Measurements from ENCODE around the gene SLC35F3. TPM values are rescaled to one million over a fixed set of nuclear protein-coding genes. Genes with fewer than 3 reads are reported as not detected.

SLC35F3 gene
- total and polyA plus RNA-seq, 9 of the 15 experiments (the other 6 are each of a cell fraction or from before 2014, with no cell fraction given) = 0.04 to 0.07 (median 0.04) TPM; not detected in 6

- CTCF ChIA-PET (ENCODE audit: low intra/inter-chr PET ratio) = no interaction called here
- no peaks in the 10 kb centered on the region for H4K20me1 ChIP-seq (replicated peaks; ENCODE audit: control insufficient read depth, insufficient read depth, low read length)
- no peak overlapping the region for H2AFZ ChIP-seq (ENCODE audit: low read depth, low read length)
- no peaks in the 10 kb centered on the region for H3K9me1 ChIP-seq (ENCODE audit: control insufficient read depth, insufficient read depth, low read length)
- no peaks in the 10 kb centered on the region for H3K4me1 ChIP-seq (replicated peaks in 1 of 2; ENCODE audit: control insufficient read depth in 2 of 2, insufficient read depth in 2 of 2, low read length in 2 of 2)
- intact Hi-C loops (cut with micrococcal nuclease) (no loop called here), in situ Hi-C loops (cut with MboI) (no loop called here)
- WGBS (ENCODE audit: insufficient coverage, low coverage, missing lambda C conversion rate) = 0% methylated on average over 4 of the region's 4 CpGs
- no peak overlapping the region for H3K4me2 ChIP-seq (ENCODE audit: insufficient read depth, low read length)
- FAIRE-seq = no peak
- BruUV-seq (replicated peaks) = no TSS peak
- no peak for ATAC-seq
- H3K79me2 ChIP-seq (ENCODE audit: control insufficient read depth, insufficient read depth, low read length) = no peaks in the 10 kb centered on the region
- H3K36me3 ChIP-seq (ENCODE audit: control insufficient read depth, insufficient read depth, low read length) = no peaks in the 10 kb centered on the region
- H3K9me3 ChIP-seq (replicated peaks; ENCODE audit: control insufficient read depth, insufficient read depth, low read depth, low read length) = no peaks in the 10 kb centered on the region
- no peak overlapping the region for H3K4me3 ChIP-seq
- no peaks in the 10 kb centered on the region for H3K27me3 ChIP-seq (ENCODE audit: control insufficient read depth in 2 of 2, insufficient read depth in 2 of 2, low read length in 2 of 2)
- H3K27ac ChIP-seq (ENCODE audit: extremely low read depth, low read depth, low read length) = no peak overlapping the region
- no peak for DNase-seq (ENCODE audit: extremely low read depth in 1 of 4, low spot score in 3 of 4)
- no peak overlapping the region for H3K9ac ChIP-seq (ENCODE audit: insufficient read depth in 1 of 2, low read depth in 2 of 2, low read length in 2 of 2)
- POLR2A ChIA-PET = no interaction called here
- TF ChIP-seq ZNF408 (CRISPR knock-in tag; IDR thresholded peaks at IDR 0.05; ENCODE audit: low read depth) = no peak
- no peak for TF ChIP-seq ZC3H4 (CRISPR knock-in tag; IDR thresholded peaks at IDR 0.05; ENCODE audit: borderline replicate concordance)
- no peak for TF ChIP-seq KDM5B (IDR thresholded peaks at IDR 0.05; ENCODE audit: insufficient replicate concordance, low read depth, low read length)
- no peak for TF ChIP-seq FOXP1 (CRISPR knock-in tag; IDR thresholded peaks at IDR 0.05)
- no peak for TF ChIP-seq HNRNPLL (IDR thresholded peaks at IDR 0.05; ENCODE audit: low read depth, low read length, poor library complexity, severe bottlenecking)
- TF ChIP-seq RAD51 (IDR thresholded peaks at IDR 0.05; ENCODE audit: borderline replicate concordance, low read depth) = no peak
- TF ChIP-seq SETDB1 (IDR thresholded peaks at IDR 0.05; ENCODE audit: low read length) = no peak
- TF ChIP-seq, protein P1, sequence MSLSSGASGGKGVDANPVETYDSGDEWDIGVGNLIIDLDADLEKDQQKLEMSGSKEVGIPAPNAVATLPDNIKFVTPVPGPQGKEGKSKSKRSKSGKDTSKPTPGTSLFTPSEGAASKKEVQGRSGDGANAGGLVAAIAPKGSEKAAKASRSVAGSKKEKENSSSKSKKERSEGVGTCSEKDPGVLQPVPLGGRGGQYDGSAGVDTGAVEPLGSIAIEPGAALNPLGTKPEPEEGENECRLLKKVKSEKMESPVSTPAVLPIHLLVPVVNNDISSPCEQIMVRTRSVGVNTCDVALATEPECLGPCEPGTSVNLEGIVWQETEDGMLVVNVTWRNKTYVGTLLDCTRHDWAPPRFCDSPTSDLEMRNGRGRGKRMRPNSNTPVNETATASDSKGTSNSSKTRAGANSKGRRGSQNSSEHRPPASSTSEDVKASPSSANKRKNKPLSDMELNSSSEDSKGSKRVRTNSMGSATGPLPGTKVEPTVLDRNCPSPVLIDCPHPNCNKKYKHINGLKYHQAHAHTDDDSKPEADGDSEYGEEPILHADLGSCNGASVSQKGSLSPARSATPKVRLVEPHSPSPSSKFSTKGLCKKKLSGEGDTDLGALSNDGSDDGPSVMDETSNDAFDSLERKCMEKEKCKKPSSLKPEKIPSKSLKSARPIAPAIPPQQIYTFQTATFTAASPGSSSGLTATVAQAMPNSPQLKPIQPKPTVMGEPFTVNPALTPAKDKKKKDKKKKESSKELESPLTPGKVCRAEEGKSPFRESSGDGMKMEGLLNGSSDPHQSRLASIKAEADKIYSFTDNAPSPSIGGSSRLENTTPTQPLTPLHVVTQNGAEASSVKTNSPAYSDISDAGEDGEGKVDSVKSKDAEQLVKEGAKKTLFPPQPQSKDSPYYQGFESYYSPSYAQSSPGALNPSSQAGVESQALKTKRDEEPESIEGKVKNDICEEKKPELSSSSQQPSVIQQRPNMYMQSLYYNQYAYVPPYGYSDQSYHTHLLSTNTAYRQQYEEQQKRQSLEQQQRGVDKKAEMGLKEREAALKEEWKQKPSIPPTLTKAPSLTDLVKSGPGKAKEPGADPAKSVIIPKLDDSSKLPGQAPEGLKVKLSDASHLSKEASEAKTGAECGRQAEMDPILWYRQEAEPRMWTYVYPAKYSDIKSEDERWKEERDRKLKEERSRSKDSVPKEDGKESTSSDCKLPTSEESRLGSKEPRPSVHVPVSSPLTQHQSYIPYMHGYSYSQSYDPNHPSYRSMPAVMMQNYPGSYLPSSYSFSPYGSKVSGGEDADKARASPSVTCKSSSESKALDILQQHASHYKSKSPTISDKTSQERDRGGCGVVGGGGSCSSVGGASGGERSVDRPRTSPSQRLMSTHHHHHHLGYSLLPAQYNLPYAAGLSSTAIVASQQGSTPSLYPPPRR (CRISPR knock-in tag; IDR thresholded peaks at IDR 0.05; ENCODE audit: borderline replicate concordance) = no peak
- TF ChIP-seq ATF1 (CRISPR knock-in tag; IDR thresholded peaks at IDR 0.05) = no peak
- no peak for TF ChIP-seq ATF1 (tag; IDR thresholded peaks at IDR 0.05)
- TF ChIP-seq CBX5 (IDR thresholded peaks at IDR 0.05; ENCODE audit: borderline replicate concordance, low read depth) = no peak
- TF ChIP-seq, protein P2, sequence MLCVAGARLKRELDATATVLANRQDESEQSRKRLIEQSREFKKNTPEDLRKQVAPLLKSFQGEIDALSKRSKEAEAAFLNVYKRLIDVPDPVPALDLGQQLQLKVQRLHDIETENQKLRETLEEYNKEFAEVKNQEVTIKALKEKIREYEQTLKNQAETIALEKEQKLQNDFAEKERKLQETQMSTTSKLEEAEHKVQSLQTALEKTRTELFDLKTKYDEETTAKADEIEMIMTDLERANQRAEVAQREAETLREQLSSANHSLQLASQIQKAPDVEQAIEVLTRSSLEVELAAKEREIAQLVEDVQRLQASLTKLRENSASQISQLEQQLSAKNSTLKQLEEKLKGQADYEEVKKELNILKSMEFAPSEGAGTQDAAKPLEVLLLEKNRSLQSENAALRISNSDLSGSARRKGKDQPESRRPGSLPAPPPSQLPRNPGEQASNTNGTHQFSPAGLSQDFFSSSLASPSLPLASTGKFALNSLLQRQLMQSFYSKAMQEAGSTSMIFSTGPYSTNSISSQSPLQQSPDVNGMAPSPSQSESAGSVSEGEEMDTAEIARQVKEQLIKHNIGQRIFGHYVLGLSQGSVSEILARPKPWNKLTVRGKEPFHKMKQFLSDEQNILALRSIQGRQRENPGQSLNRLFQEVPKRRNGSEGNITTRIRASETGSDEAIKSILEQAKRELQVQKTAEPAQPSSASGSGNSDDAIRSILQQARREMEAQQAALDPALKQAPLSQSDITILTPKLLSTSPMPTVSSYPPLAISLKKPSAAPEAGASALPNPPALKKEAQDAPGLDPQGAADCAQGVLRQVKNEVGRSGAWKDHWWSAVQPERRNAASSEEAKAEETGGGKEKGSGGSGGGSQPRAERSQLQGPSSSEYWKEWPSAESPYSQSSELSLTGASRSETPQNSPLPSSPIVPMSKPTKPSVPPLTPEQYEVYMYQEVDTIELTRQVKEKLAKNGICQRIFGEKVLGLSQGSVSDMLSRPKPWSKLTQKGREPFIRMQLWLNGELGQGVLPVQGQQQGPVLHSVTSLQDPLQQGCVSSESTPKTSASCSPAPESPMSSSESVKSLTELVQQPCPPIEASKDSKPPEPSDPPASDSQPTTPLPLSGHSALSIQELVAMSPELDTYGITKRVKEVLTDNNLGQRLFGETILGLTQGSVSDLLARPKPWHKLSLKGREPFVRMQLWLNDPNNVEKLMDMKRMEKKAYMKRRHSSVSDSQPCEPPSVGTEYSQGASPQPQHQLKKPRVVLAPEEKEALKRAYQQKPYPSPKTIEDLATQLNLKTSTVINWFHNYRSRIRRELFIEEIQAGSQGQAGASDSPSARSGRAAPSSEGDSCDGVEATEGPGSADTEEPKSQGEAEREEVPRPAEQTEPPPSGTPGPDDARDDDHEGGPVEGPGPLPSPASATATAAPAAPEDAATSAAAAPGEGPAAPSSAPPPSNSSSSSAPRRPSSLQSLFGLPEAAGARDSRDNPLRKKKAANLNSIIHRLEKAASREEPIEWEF (CRISPR knock-in tag; IDR thresholded peaks at IDR 0.05) = no peak
- no peak for TF ChIP-seq MAFK (IDR thresholded peaks at IDR 0.05; ENCODE audit: low read length)
- no peak for TF ChIP-seq PHF8 (IDR thresholded peaks at IDR 0.05; ENCODE audit: borderline replicate concordance, low read length)
Measured at GRCh38 chr1:233873666-233874065, 30.8 kb upstream of the SLC35F3 start.

Data from K562 (cell line).